Adipose tissue (tissue), 3 donors: ENCODE data around the gene SRD5A1. TPM values are rescaled to one million over a fixed set of nuclear protein-coding genes. Genes with fewer than 3 reads are reported as not detected.

ENCODE experiments used
- H3K27ac ChIP-seq: one replicate; pipeline ENCODE4 v1.5.1; 2013; ENCODE audit warnings: low read depth, low read length
- WGBS, 3 donors: extraction: QIAGEN DNeasy Blood & Tissue Kit; methylation state at CpG; one replicate each; pipeline ENCODE4 v1.1.7; 2013; 5-methylcytosine and 5-hydroxymethylcytosine counted together
- polyA plus RNA-seq, 3 donors: library from polyadenylated mRNA; stranded (reverse); fragments of 200-250 nt; gene quantifications; one replicate each; pipeline ENCODE4 v1.2.3, GENCODE V29; 2013
- donor health status: healthy with polysubstance abuse.
- donor health status: Bipolar disorder and iron deficiency.
- donor health status: healthy.

Gene SRD5A1
- polyA plus RNA-seq, 3 donors, result 1.8 to 6.0 (median 2.8) TPM

- no peak overlapping the region for H3K27ac ChIP-seq
- WGBS, 3 donors, result 94 to 95% (median 95%) methylated on average over 11 of the region's 11 CpGs
These were observed 31.4 kb upstream of the SRD5A1 start for GRCh38 chr5:6601816-6602215.

- no peak overlapping the region for H3K27ac ChIP-seq
- WGBS, 3 donors, result 79 to 92% (median 91%) methylated on average over 7 of the region's 7 CpGs
These were observed 30.8 kb upstream of the SRD5A1 start for GRCh38 chr5:6602441-6602840.

- WGBS, 3 donors, result 92 to 98% (median 94%) methylated on average over 5 of the region's 5 CpGs
- H3K27ac ChIP-seq, result no peak overlapping the region
These were observed 29.6 kb upstream of the SRD5A1 start for GRCh38 chr5:6603643-6604042.

- no peak overlapping the region for H3K27ac ChIP-seq
- 87 to 97% (median 92%) methylated on average over 6 of the region's 6 CpGs for WGBS, 3 donors
These were observed 28.9 kb upstream of the SRD5A1 start for GRCh38 chr5:6604341-6604740.

GRCh38 chr5:6604946-6605345 is 28.3 kb upstream of the SRD5A1 start:
- WGBS, 3 donors, result 96 to 98% (median 97%) methylated on average over 12 of the region's 12 CpGs
- no peak overlapping the region for H3K27ac ChIP-seq

GRCh38 chr5:6606884-6607558 is 26.2 kb upstream of the SRD5A1 start:
- H3K27ac ChIP-seq, result no peak overlapping the region
- 68 to 94% (median 78%) methylated on average over 9 of the region's 9 CpGs for WGBS, 3 donors

- H3K27ac ChIP-seq, result no peak overlapping the region
- WGBS, 3 donors, result 77 to 93% (median 89%) methylated on average over 5 of the region's 5 CpGs
These were observed 25.7 kb upstream of the SRD5A1 start for GRCh38 chr5:6607559-6607936.

GRCh38 chr5:6608016-6608415 is 25.2 kb upstream of the SRD5A1 start:
- 85 to 93% (median 87%) methylated on average over 3 of the region's 3 CpGs for WGBS, 3 donors
- no peak overlapping the region for H3K27ac ChIP-seq

GRCh38 chr5:6611334-6612256 is 21.6 kb upstream of the SRD5A1 start:
- no peak overlapping the region for H3K27ac ChIP-seq
- WGBS, 3 donors, result 84 to 92% (median 89%) methylated on average over 20 of the region's 20 CpGs

- WGBS, 3 donors, result 85 to 89% (median 87%) methylated on average over 8 of the region's 8 CpGs
- H3K27ac ChIP-seq, result no peak overlapping the region
These were observed 18.0 kb upstream of the SRD5A1 start for GRCh38 chr5:6615034-6615815.

- H3K27ac ChIP-seq, result no peak overlapping the region
- WGBS, 3 donors, result 85 to 91% (median 86%) methylated on average over 6 of the region's 6 CpGs
These were observed 16.6 kb upstream of the SRD5A1 start for GRCh38 chr5:6616632-6617031.

- no peak overlapping the region for H3K27ac ChIP-seq
- WGBS, 3 donors, result 83 to 93% (median 83%) methylated on average over 4 of the region's 4 CpGs
These were observed 10.0 kb upstream of the SRD5A1 start for GRCh38 chr5:6623228-6623627.

- WGBS, 3 donors, result 82 to 99% (median 96%) methylated on average over 3 of the region's 3 CpGs
- H3K27ac ChIP-seq, result no peak overlapping the region
These were observed 9.3 kb upstream of the SRD5A1 start for GRCh38 chr5:6623941-6624340.

GRCh38 chr5:6626508-6626907 is 6.7 kb upstream of the SRD5A1 start:
- no peak overlapping the region for H3K27ac ChIP-seq
- WGBS, 3 donors, result 89 to 91% (median 89%) methylated on average over 10 of the region's 10 CpGs

- 88 to 95% (median 91%) methylated on average over 4 of the region's 4 CpGs for WGBS, 3 donors
- H3K27ac ChIP-seq, result no peak overlapping the region
These were observed 1.8 kb upstream of the SRD5A1 start for GRCh38 chr5:6631441-6631840.

- peak overlapping the region; percentile 87 for H3K27ac ChIP-seq
- WGBS, 3 donors, result 0 to 1% (median 1%) methylated on average over 32 to 33 of the region's 33 CpGs
These were observed 834 bp upstream of the SRD5A1 start for GRCh38 chr5:6632324-6632887.

- 0 to 1% (median 0%) methylated on average over 52 to 75 of the region's 75 CpGs for WGBS, 3 donors
- H3K27ac ChIP-seq, result no peak overlapping the region
These were observed 417 bp downstream of the SRD5A1 start for GRCh38 chr5:6633469-6634245.

GRCh38 chr5:6634306-6634705 is 1.1 kb downstream of the SRD5A1 start:
- no peak overlapping the region for H3K27ac ChIP-seq
- WGBS, 3 donors, result 21% methylated on average over 6 of the region's 6 CpGs
